ENCODE results near the gene SWAP70. TPM values are rescaled to one million over a fixed set of nuclear protein-coding genes. Genes with fewer than 3 reads are reported as not detected.

The SWAP70 gene
- total and polyA plus RNA-seq, 2 of the 13 experiments (the other 11 are each of a cell fraction or from before 2014, with no cell fraction given): 4.6 to 8.7 TPM

DNA sequence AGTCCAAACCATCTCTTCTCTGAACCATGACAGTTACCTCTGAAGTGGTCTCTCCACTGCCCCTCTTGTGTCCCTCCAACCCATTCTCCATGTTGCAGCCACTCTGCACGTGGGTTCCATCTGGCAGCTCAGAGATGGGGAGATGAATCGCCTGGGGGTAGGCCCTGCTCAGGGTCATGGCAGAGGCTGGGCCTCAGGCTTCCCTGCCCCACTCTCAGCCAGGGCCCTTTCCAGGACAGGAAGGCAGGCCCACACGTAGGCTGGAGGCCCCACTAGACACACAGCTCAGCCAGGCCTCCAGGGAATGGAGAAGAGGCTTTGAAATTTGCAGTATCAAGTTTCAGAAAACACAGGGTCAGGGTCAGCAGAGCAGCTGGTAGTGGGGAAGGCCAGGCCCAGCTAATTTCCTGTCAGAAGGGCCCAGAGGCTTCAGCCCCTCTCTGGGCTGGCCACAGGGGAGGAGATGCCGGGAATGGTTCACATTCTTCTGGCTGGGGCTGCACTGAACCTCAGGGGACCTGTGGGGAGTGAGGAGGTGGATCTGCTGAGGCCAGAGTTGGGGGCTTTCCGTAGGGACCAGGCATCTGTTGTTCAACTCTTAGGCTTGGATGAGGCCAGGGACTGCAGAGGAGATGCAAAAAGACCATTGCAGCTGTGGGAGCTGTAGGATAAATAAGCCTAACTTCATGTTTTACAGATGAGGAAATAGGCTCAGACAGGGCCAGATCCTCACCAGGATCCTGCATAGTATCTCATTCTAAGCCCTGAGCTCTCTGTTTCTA, 101.6 kb downstream of the SWAP70 start (continued):
- TF ChIP-seq, protein P1, sequence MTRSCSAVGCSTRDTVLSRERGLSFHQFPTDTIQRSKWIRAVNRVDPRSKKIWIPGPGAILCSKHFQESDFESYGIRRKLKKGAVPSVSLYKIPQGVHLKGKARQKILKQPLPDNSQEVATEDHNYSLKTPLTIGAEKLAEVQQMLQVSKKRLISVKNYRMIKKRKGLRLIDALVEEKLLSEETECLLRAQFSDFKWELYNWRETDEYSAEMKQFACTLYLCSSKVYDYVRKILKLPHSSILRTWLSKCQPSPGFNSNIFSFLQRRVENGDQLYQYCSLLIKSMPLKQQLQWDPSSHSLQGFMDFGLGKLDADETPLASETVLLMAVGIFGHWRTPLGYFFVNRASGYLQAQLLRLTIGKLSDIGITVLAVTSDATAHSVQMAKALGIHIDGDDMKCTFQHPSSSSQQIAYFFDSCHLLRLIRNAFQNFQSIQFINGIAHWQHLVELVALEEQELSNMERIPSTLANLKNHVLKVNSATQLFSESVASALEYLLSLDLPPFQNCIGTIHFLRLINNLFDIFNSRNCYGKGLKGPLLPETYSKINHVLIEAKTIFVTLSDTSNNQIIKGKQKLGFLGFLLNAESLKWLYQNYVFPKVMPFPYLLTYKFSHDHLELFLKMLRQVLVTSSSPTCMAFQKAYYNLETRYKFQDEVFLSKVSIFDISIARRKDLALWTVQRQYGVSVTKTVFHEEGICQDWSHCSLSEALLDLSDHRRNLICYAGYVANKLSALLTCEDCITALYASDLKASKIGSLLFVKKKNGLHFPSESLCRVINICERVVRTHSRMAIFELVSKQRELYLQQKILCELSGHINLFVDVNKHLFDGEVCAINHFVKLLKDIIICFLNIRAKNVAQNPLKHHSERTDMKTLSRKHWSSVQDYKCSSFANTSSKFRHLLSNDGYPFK (CRISPR knock-in tag; IDR thresholded peaks at IDR 0.05; ENCODE audit: borderline replicate concordance): peak; percentile 63; the same call in 1 of the 2 replicates
- no peak for TF ChIP-seq ZNF382 (CRISPR knock-in tag; IDR thresholded peaks at IDR 0.05; ENCODE audit: borderline replicate concordance)
- no peak; the same call in 1 of the 2 replicates for TF ChIP-seq ZNF782 (CRISPR knock-in tag; IDR thresholded peaks at IDR 0.05; ENCODE audit: borderline replicate concordance)
- TF ChIP-seq ZNF326 (CRISPR knock-in tag; IDR thresholded peaks at IDR 0.05; ENCODE audit: borderline replicate concordance): no peak
- TF ChIP-seq ZNF446 (CRISPR knock-in tag; IDR thresholded peaks at IDR 0.05): no peak
- TF ChIP-seq SOX5 (CRISPR knock-in tag; IDR thresholded peaks at IDR 0.05; ENCODE audit: borderline replicate concordance): peak; percentile 81; the same call in 1 of the 2 replicates
- no peak for TF ChIP-seq NFE2L2 (IDR thresholded peaks at IDR 0.05; ENCODE audit: low read length)
- TF ChIP-seq ZSCAN9 (CRISPR knock-in tag; IDR thresholded peaks at IDR 0.05; ENCODE audit: borderline replicate concordance): peak; percentile 86
- TF ChIP-seq MIER3 (CRISPR knock-in tag; IDR thresholded peaks at IDR 0.05; ENCODE audit: borderline replicate concordance): no peak; the same call in 1 of the 2 replicates
- peak; percentile 79 for TF ChIP-seq HNF4A (CRISPR knock-in tag; IDR thresholded peaks at IDR 0.05)
- 0 out of 2 replicates have a peak, but pooled peaks have one; percentile 28 for TF ChIP-seq ZKSCAN1 (IDR thresholded peaks at IDR 0.05; ENCODE audit: low read length)
- peak; percentile 79 for TF ChIP-seq ZNF335 (CRISPR knock-in tag; IDR thresholded peaks at IDR 0.05)
- peak; percentile 49 for TF ChIP-seq ZNF121 (CRISPR knock-in tag; IDR thresholded peaks at IDR 0.05)
- peak; percentile 63; the same call in 1 of the 2 replicates for TF ChIP-seq KMT2B (CRISPR knock-in tag; IDR thresholded peaks at IDR 0.05)
- TF ChIP-seq MLX (CRISPR knock-in tag; IDR thresholded peaks at IDR 0.05): peak; percentile 79; the same call in 1 of the 2 replicates
- TF ChIP-seq DNMT1 (CRISPR knock-in tag; IDR thresholded peaks at IDR 0.05): no peak
- TF ChIP-seq DBP (CRISPR knock-in tag; IDR thresholded peaks at IDR 0.05; ENCODE audit: not compliant biosample characterization): no peak
- no peak for TF ChIP-seq POLR2G (IDR thresholded peaks at IDR 0.05; ENCODE audit: low read depth, low read length)
- TF ChIP-seq ZNF543 (CRISPR knock-in tag; IDR thresholded peaks at IDR 0.05): peak; percentile 87; the same call in 1 of the 2 replicates
- TF ChIP-seq AGO2 (optimal IDR thresholded peaks at IDR 0.05; ENCODE audit: low read depth, low read length): no peak
- no peak for TF ChIP-seq ZNF563 (CRISPR knock-in tag; IDR thresholded peaks at IDR 0.05)
- TF ChIP-seq, protein P2, sequence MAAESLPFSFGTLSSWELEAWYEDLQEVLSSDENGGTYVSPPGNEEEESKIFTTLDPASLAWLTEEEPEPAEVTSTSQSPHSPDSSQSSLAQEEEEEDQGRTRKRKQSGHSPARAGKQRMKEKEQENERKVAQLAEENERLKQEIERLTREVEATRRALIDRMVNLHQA (CRISPR knock-in tag; IDR thresholded peaks at IDR 0.05): no peak
- TF ChIP-seq, protein P3, sequence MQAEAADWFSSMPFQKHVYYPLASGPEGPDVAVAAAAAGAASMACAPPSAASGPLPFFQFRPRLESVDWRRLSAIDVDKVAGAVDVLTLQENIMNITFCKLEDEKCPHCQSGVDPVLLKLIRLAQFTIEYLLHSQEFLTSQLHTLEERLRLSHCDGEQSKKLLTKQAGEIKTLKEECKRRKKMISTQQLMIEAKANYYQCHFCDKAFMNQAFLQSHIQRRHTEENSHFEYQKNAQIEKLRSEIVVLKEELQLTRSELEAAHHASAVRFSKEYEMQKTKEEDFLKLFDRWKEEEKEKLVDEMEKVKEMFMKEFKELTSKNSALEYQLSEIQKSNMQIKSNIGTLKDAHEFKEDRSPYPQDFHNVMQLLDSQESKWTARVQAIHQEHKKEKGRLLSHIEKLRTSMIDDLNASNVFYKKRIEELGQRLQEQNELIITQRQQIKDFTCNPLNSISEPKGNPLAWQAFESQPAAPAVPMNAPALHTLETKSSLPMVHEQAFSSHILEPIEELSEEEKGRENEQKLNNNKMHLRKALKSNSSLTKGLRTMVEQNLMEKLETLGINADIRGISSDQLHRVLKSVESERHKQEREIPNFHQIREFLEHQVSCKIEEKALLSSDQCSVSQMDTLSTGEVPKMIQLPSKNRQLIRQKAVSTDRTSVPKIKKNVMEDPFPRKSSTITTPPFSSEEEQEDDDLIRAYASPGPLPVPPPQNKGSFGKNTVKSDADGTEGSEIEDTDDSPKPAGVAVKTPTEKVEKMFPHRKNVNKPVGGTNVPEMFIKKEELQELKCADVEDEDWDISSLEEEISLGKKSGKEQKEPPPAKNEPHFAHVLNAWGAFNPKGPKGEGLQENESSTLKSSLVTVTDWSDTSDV (CRISPR knock-in tag; IDR thresholded peaks at IDR 0.05): peak; percentile 21; the same call in 1 of the 2 replicates
